Daoy (cell line): ENCODE measurements around the gene EPHB1. TPM values are rescaled to one million over a fixed set of nuclear protein-coding genes. Genes with fewer than 3 reads are reported as not detected.
"Not testable (repeated sequence)": the region's sequence is repeated elsewhere in the genome, so short reads cannot be mapped to it uniquely, and the experiment has no call there.

ENCODE experiments used
- DNase-seq: peaks from one replicate; pipeline ENCODE4 v3.0.0-alpha.2; 2015; ENCODE audit warnings: low read depth
- total RNA-seq: library from RNA; depleted of rRNA; stranded (reverse); fragments of >200 nt; shearing (Covaris generic); gene quantifications from 2 replicates; pipeline ENCODE4 v1.2.3, GENCODE V29; 2014

The EPHB1 gene
- total RNA-seq, 1 experiment from 2014 or later: 2.5 TPM

DNA sequence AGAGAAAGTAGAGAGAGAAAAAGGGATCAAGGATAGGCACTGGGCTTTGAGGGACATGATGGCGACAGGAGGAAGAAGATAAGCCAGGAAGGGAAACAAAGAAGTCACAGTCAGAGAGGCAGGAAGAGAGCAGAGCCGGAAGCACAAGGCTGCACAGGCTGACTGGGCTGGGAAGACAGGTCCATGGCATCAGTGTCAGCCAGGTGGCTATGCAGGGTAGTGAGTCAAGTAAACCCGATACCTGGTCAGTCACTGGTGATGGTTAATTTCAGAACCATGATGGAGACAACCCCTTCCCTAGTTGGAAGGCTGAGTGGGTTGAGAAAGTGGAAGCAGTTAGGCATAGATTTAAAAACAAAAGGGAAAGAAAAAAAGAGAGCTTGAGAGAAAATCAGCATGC is 203.8 kb downstream of the EPHB1 start:
- DNase-seq: no peak

- no peak for DNase-seq
These were observed 205.4 kb downstream of the EPHB1 start for GRCh38 chr3:135000465-135000864.

- not testable (repeated sequence) for DNase-seq
These were observed 210.6 kb downstream of the EPHB1 start for GRCh38 chr3:135005616-135006015.

GRCh38 chr3:135007607-135008006 is 212.5 kb downstream of the EPHB1 start:
- peak; percentile 15 for DNase-seq

- no peak for DNase-seq
These were observed 213.3 kb downstream of the EPHB1 start for GRCh38 chr3:135008326-135008725.

DNA sequence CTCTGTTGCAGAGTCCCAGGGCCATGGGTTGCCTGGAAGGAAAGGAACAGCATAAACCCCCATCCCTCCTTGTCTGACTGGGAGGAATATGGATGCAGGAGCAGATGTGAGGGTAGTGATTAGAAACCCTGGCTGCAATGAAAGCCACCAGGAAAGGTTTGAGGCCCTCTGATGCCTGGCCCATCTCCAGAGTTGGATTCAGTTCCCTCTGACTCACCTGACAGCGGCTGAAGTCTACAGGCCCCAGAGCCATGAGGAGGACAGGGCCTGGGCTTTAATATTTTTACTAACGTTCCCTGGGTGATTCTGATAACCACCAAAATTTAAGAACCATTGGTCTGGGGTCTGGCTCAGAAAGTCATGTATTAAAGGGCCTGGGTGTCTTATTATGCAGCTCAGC is 214.0 kb downstream of the EPHB1 start:
- DNase-seq: peak; percentile 39

GRCh38 chr3:135012101-135012500 is 217.0 kb downstream of the EPHB1 start:
- DNase-seq: no peak

DNA sequence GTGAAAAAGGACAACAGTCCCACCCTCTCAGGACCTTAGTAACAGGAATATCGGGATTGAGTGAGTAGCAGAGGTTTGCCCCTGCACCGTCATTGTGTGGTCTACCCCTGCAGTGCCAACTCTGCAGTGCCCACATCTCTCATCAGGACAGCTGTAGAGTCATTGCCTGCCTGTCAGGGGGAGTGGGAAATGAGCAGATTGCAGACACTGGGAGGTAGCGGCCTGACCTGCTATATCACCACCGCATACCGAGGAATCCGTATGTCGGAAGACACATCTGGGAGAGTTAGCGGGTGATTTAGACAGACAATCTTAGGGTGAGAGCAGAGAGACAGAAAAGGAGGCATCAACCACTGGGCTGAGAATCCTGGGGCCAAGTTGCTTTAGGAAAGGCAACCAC is 218.1 kb downstream of the EPHB1 start:
- no peak for DNase-seq

DNA sequence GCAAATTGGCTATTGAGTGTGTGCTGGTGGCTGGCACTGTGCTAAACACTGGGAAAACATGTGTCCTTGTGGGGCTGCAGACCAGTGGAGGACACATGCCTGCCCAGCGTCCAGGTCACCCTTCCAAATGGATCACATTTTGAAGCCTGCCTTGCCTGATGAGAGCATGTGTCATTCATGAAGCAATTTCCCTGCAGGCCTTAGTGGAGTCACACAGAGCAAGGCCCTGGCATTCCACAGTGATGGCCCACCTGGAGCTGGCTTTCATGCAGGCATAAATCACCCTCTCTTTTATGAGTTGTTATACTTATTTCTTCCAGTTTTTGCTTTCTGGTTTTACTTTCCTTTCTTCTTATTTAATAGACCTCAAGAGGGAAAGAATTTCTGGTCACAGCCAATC is 219.5 kb downstream of the EPHB1 start:
- DNase-seq: no peak

DNA sequence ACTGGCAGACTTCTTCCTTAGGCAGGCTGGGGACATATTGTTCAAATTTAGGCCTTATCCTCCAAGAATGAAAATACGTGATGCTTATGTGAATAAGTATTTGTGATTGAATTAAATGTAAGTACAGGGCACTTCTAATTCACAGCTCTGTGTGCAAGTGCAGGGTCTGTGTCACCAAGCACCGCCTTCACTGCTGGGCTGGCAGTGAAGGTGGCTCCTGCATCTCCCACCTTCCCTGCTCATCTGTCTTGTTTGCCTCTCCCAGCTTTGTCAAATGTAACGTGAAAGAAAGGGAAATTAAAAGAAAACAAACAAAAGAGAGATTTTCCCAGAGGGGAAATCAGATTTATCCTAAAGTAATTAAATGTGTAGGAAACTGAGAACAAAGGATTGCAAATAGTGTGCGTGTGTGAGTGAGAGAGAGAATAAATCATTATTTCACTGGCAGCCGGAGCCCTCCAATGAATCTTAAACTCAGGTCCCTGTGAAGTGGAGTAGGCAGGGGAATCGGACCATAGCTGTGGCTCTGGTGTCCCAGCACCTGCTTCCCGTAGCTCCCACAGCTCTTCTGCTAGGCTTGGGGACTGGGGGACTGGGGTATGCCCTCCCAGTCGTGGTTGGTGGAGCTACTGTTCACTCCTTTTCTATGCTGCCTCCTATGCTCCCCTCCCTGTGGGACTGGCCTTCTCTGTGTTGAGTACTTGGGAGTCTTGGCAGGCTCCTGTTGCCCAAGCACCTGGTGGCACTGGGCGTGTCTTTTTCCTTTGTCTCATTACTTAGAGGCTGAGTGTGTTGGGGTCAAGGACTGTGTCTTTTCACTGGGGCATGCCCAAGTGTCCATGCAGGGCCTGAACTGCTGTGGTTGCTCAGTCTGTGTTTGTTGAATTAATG is 222.2 kb downstream of the EPHB1 start:
- DNase-seq: no peak

DNA sequence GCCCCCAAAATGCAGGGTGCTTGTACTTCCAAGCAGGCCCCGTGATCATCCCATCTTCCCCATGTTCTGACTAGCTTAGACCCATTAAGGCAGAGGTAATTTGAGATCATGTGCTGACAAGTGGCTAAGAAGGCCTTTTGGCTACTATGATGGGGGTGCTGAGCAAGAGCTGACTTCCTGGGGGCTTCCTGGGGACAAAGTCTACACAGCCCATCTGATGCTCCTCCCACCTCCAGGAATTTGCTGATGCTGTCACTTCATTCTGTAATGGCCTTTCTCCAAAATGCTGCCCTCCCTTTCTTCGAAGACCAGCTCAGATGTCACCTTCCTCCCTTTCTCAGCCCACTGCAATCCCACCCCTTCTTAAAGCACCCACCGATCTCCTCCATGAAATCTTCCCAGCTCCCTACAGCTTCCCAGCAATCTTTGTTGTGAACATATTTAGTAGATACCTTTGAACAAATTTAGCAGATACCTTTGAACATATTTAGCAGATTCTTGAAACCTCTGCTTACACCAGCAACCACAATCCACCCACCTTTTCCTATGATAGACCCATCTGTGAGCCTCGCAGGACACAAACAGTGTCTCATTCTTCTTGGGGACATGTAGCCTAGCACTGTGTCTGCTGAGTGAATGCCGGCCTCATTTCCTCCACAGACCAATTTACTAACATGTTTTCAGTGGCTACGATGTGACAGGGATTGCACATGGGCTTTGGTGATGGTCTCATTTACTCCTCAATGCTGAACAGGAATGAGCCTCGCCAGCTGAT is 223.3 kb downstream of the EPHB1 start:
- no peak for DNase-seq

DNA sequence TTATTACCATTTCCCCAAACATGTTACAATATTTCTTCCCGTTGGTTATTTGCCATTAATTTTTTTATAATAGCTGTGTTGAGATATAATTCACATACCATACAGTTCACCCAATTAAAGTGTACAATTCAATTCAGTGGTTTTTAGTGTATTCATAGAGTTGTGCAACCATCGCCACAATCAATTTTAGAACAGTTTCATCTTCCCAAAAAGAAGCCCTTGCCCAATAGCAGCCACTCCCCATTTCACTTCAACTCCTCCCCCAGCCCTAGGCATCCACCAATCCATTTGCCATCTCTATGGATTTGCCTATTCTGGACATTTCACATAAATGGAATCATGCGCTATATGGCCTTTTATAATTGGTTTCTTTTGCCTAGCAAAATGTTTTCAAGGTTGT is 225.1 kb downstream of the EPHB1 start:
- DNase-seq: no peak

DNA sequence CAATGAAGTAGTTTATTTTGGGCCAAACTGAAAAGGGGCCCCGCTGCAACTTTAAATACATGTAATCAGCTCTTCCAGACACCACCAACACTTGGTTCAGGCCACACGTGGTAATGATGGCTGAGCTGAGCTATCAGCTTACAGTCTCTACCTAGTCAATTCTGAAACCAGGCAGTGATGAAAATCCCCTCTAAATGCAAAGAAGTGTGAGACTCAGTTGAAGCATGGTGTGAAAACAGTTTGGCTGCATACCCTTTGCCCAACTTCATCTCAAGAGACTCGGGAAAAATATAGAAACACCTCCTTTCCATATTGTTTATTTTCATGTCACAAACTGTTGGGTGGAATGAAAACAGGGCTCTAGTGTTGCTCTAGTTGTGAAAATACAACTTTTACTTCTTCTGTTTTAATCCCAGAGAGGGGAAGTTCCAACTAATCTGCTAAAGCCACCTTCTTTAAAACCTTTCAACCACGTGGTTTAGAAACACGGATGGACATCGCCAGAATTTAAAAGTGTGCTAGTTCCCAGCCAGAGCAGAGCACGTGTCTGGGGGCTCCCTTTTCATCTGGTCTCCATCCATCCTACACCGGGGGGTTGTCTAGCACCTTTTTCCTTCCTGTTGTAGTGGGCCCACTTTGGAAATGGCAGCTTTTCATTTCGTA is 229.1 kb downstream of the EPHB1 start:
- DNase-seq: peak; percentile 14

DNA sequence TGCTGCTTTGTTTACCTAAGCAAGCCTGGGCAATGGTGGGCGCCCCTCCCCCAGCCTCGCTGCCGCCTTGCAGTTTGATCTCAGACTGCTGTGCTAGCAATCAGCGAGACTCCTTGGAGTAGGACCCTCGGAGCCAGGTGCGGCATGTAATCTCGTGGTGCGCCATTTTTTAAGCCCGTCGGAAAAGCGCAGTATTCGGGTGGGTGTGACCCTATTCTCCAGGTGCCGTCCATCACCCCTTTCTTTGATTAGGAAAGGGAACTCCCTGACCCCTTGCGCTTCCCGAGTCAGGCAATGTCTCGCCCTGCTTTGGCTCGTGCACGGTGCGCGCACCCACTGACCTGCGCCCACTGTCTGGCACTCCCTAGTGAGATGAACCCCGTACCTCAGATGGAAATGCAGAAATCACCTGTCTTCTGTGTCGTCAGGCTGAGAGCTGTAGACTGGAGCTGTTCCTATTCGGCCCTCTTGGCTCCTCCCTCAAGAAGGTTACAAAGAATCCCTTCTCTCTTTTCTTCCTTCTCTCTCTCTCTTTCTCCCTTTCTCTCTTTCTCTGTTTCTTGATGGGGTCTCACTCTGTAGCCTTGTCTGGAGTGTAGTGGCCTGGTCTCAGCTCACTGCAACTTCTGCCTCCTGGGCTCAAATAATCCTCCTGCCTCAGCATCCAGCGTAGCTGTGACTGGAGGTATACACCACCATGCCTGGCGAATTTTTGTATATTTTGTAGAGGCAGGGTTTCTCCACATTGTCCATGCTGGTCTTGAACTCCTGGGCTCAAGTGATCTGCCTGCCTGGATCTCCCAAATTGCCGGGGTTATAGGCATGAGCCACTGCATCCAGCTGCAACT is 235.9 kb downstream of the EPHB1 start:
- DNase-seq: not testable (repeated sequence)

DNA sequence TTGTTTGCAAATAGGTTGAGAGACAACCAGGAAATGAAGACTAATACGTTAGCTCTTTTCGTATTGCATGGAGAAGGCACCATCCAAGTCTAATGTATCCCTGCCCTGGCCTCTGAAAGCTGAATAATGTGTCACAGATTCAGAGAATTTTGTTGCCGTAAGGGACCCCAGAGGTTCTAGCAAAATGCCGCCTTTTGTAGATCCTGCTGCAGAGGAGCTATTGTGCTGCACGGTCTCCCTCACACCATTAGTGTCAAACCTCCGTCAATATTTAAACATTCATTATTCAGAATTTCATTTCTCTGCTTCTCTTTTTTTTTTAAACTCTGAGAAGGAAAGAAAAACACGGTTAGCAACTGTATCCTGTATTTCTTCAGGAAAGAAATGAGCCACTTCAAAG is 238.7 kb downstream of the EPHB1 start:
- no peak for DNase-seq

DNA sequence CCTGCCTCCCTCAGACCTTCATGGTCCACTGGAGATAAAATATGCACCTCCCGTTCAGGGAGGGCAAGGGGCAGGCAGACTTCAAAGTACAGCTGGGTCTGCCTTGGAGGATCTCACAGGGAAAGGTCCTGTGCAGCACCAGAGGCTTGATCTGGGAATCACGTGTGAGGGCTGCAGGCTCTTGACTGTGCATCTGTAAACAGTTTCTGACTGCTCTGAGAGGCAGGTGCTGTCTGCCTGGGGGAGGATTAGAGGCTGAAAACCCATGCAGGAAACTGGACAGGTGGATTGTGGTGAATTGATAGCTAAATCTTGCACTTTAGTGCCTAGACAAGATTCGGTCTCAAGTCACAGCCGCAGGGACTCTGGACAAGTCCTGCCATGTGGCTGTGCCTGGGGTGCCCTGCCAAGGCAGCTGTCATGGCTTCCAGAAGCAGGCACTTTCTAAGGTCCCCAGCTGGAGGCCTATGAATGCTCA is 239.3 kb downstream of the EPHB1 start:
- no peak for DNase-seq

DNA sequence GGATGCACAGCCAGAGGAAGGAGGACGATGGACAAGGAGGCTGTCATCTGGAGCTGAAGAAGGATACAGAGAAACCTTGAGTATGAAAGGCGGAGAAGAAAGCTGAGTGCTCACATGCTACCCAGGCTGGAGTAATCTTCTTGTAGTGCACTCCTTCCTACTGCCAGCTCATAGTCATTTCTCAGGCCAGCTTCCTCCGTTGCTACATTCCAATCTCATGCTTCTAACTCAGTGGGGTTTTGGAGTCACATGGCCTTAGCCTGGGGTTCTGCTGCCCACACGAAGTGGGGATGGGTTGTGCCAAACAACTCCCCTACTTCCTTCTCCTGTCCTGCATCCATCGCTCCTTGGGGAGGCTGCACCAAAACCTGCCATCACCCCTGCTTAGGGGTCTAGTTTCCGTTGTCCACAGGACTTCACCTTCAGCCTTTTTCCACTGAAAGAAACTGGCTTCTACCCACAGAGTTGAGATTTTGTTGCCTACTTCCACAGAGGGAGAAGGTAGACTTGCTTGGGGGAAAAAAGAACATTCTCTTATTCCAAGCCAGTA is 239.9 kb downstream of the EPHB1 start:
- DNase-seq: peak; percentile 56

DNA sequence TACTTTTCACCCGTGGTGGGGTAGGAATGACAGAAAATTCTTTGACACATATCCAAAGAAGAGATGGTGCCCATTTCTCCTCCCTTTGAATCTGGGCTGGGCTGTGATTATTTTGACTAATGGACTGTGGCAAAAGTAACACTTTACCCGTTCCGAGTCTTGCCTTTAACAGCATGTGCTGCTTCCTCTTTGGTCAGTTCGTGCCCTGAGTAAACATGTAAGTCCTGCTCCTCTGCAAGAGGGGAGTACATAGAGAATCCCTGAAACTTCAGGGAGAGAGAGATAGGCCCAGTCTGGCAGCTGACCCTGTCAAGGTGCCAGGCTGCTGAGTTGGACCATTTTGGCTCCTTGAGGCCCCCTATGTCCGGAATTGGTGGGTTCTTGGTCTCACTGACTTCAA is 243.1 kb downstream of the EPHB1 start:
- no peak for DNase-seq

DNA sequence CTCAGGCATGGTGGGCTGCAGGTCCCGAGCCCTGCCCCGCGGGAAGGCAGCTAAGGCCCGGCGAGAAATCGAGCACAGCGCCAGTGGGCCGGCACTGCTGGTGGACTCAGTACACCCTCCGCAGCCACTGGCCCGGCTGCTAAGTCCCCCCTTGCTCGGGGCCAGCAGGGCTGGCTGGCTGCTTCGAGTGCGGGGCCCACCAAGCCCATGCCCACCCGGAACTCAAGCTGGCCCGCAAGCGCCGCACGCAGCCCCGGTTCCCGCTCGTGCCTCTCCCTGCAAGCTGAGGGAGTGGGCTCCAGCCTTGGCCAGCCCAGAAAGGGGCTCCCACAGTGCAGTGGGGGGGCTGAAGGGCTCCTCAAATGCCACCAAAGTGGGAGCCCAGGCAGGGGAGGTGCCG is 244.5 kb downstream of the EPHB1 start:
- DNase-seq: not testable (repeated sequence)

DNA sequence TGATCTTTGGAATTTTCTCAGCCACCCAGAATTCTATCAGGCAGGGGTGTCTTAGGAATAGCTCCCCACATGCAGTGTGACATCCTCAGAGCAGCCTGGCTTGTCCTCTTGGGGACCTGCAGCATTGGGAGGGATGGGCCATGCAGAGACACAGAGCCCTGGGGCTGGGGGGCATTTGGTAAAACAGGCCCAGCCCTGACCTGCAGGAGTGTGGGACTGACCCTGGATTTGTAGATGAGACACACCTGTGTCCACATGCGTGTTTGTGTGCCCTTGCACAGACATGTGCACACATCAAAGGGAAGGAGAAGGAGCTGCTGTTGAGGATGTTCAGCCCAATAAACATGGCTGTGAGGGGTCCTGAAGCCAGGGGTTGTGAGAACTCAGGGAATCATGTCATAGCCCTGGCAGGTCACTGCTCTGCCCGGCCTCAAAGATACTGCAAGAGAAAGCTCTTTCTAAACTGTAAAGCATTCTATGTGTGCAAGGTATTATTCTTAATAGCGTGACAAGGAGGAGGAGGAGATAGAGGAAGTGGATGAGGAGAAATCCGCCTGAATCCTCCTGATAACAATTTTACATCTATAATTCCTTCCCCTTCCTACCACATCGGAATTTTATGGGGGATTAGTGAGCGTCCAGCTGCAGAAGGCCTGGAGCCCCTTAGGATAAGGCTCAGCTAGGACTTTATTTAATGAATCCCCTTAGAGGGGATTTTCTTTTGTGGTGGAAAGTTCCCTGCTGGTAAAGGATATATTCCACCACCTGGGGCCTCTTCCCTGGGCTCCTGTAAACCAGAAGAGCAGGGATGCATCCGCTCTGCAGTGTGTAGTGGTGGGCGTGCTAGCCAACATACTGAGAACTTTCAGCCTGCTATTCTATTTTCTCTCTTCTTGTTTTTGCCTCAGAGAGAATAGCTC is 245.5 kb downstream of the EPHB1 start:
- no peak for DNase-seq
